Ovary (tissue), 9 donors: Measurements from ENCODE around the gene ATXN1. TPM values are rescaled to one million over a fixed set of nuclear protein-coding genes. Genes with fewer than 3 reads are reported as not detected.
A peak's percentile ranks its signal among the peaks of the same experiment; 100 is the strongest.

Experiments used
- DNase-seq, 5 donors: peaks; one replicate each; pipeline ENCODE4 v3.0.0-alpha.2; 2019 to 2020
- H3K27ac ChIP-seq, 2 donors: fragments of 200-600 bp; one replicate each; pipeline versions ENCODE4 v1.5.1 to v1.8.0; 2019 to 2022
- H3K27me3 ChIP-seq: fragments of 200-600 bp; one replicate; pipeline ENCODE4 v1.8.0; 2022
- H3K36me3 ChIP-seq: fragments of 200-600 bp; sonication (generic); one replicate; pipeline ENCODE4 v1.5.1; 2019
- H3K4me1 ChIP-seq: one replicate; pipeline ENCODE4 v1.8.1; 2013; ENCODE audit warnings: mild to moderate bottlenecking, moderate library complexity; ENCODE audit not compliant: insufficient read depth
- H3K4me3 ChIP-seq: fragments of 200-600 bp; sonication (generic); one replicate; pipeline ENCODE4 v1.5.1; 2017
- H3K9me3 ChIP-seq, 2 donors: fragments of 200-600 bp in 1 of 2; sonication (generic) in 1 of 2; one replicate each; pipeline versions ENCODE4 v1.5.1 to v1.8.1; 2013 to 2019; ENCODE audit warnings: mild to moderate bottlenecking in 1 of 2, moderate library complexity in 1 of 2
- CTCF ChIP-seq, 3 donors: fragments of 450-650 bp in 2 of 3; fragments of 200-600 bp in 1 of 3; IDR thresholded peaks; one replicate each; pipeline versions ENCODE4 v1.5.1 to v1.8.0; 2016 to 2022; ENCODE audit warnings: antibody characterized with exemption in 3 of 3, mild to moderate bottlenecking in 1 of 3
- EP300 ChIP-seq: sonication (generic); formaldehyde crosslinking; IDR thresholded peaks from one replicate; pipeline ENCODE4 v1.6.1; 2017; ENCODE audit warnings: antibody characterized with exemption
- POLR2A ChIP-seq: fragments of 450-650 bp; IDR thresholded peaks from one replicate; pipeline ENCODE4 v1.6.1; 2017; ENCODE audit warnings: antibody characterized with exemption, mild to moderate bottlenecking, moderate library complexity
- WGBS, 3 donors: extraction: QIAGEN DNeasy Blood & Tissue Kit in 1 of 3; methylation state at CpG; one replicate each; pipeline versions ENCODE4 v1.1.5 to v1.1.7; 2013 to 2017; 5-methylcytosine and 5-hydroxymethylcytosine counted together
- intact Hi-C, 4 donors: fragments of 100-400 bp; cut with DNase I; formaldehyde crosslinking; loops; one replicate each; pipeline versions ENCODE4 v1.11.0 to v1.15.1; 2022 to 2023
- polyA plus RNA-seq, 2 donors: library from polyadenylated mRNA; stranded (reverse); fragments of 200-250 nt in 1 of 2; fragments of 350-450 nt in 1 of 2; fragmentation: Illumina TruSeq in 1 of 2; extraction: RNeasy Lipid Tissue Mini Kit (QIAGEN cat#74804) in 1 of 2; gene quantifications; one replicate each; pipeline ENCODE4 v1.2.3, GENCODE V29; 2013 to 2014
- total RNA-seq, 7 donors: library from RNA; depleted of rRNA in 2 of 7; stranded (reverse); fragments of >200 nt in 2 of 7; fragmentation: NEBNext Ultra II Directional in 3 of 7; extraction: Animal tissue kit (Norgen Biotek cat#: 25700) in 3 of 7; gene quantifications; one replicate each; pipeline versions ENCODE4 v1.1.0 to v1.2.4, GENCODE V29; 2016 to 2023
- donor health status: DM: no; HTN: no; CAD: no; lungs with moderate emphysema.
- donor health status: DM: no; HTN: no; CAD: no.
- donor health status: Bipolar disorder and iron deficiency.
- donor health status: DM: yes; HTN: yes; CAD: no.
- donor health status: DM: no; HTN: no; CAD: no.
- donor health status: DM: yes; HTN: yes; CAD: no.

ATXN1 gene
- total and polyA plus RNA-seq, 9 donors, result 7.3 to 38.2 (median 30.4) TPM

GRCh38 chr6:16728513-16729182 lies 32.6 kb downstream of the ATXN1 start:
- Histone ChIP-seq H3K27ac (no peak overlapping the region), H3K9me3 (no peaks in the 10 kb centered on the region), H3K27me3 (no peaks in the 10 kb centered on the region), H3K4me3 (no peak overlapping the region), H3K4me1 (peaks cover 10% of the 10 kb centered on the region), H3K36me3 (no peaks in the 10 kb centered on the region)
- no peak for DNase-seq
- intact Hi-C loops, result no loop called here
- WGBS, 3 donors, result 92 to 96% (median 94%) methylated on average over 6 of the region's 6 CpGs
- TF ChIP-seq POLR2A (no peak), EP300 (no peak), CTCF (IDR thresholded peaks at IDR 0.05) (no peak)

GRCh38 chr6:16727996-16728395 lies 33.3 kb downstream of the ATXN1 start:
- peaks cover 10% of the 10 kb centered on the region for H3K4me1 ChIP-seq
- no peaks in the 10 kb centered on the region for H3K36me3 ChIP-seq
- intact Hi-C loops, result no loop called here
- H3K27me3 ChIP-seq, result no peaks in the 10 kb centered on the region
- H3K27ac ChIP-seq, result no peak overlapping the region
- H3K9me3 ChIP-seq, result no peaks in the 10 kb centered on the region
- TF ChIP-seq CTCF (IDR thresholded peaks at IDR 0.05) (no peak), EP300 (no peak), POLR2A (no peak)
- 90 to 95% (median 91%) methylated on average over 5 of the region's 5 CpGs for WGBS, 3 donors
- no peak overlapping the region for H3K4me3 ChIP-seq
- no peak for DNase-seq

- TF ChIP-seq POLR2A (no peak), EP300 (no peak), CTCF (IDR thresholded peaks at IDR 0.05) (no peak)
- Histone ChIP-seq H3K27me3 (no peaks in the 10 kb centered on the region), H3K4me1 (peaks cover 10% of the 10 kb centered on the region), H3K27ac (peak overlapping the region in 1 of 2 donors; percentile 74), H3K4me3 (peak overlapping the region; percentile 22), H3K9me3 (no peaks in the 10 kb centered on the region), H3K36me3 (no peaks in the 10 kb centered on the region)
- no peak for DNase-seq
- intact Hi-C loops, result no loop called here
- WGBS, 3 donors, result 3 to 4% (median 3%) methylated on average over 7 of the region's 7 CpGs
These were observed 36.0 kb downstream of the ATXN1 start for GRCh38 chr6:16725145-16725864.

GRCh38 chr6:16723826-16724225 lies 37.4 kb downstream of the ATXN1 start:
- H3K27ac ChIP-seq, result peak overlapping the region in 1 of 2 donors; percentile 74
- no peaks in the 10 kb centered on the region for H3K36me3 ChIP-seq
- no peaks in the 10 kb centered on the region for H3K9me3 ChIP-seq
- intact Hi-C loops, result no loop called here
- DNase-seq, result no peak
- TF ChIP-seq CTCF (IDR thresholded peaks at IDR 0.05), result no peak
- TF ChIP-seq EP300, result no peak
- TF ChIP-seq POLR2A, result no peak
- H3K4me1 ChIP-seq, result peaks cover 10% of the 10 kb centered on the region
- H3K4me3 ChIP-seq, result no peak overlapping the region
- H3K27me3 ChIP-seq, result no peaks in the 10 kb centered on the region
- 18 to 50% (median 21%) methylated on average over 3 of the region's 3 CpGs for WGBS, 3 donors
